SK-N-SH treated with all-trans-retinoic acid at 6 μM for 48 hours (cell line): ENCODE data around the gene C11orf58.

Experiments used
- ATAC-seq: fragments of 200-7000 bp; cut with Tn5 transposase; 3 replicates; pipeline ENCODE4 v1.9.1; 2020; ENCODE audit warnings: mild to moderate bottlenecking, moderate library complexity
- ARNTL ChIP-seq: fragments of 450-650 bp; formaldehyde crosslinking; IDR thresholded peaks from 2 replicates; pipeline ENCODE4 v1.5.0; 2020; ENCODE audit warnings: low read depth, mild to moderate bottlenecking, moderate library complexity, borderline replicate concordance
- BACH2 ChIP-seq: fragments of 250-450 bp; sonication (Bioruptor Pico); IDR thresholded peaks from 2 replicates; pipeline ENCODE4 v1.9.0; 2021; ENCODE audit warnings: mild to moderate bottlenecking, borderline replicate concordance
- CSRNP3 ChIP-seq: fragments of 250-450 bp; sonication (Bioruptor Pico); IDR thresholded peaks from 2 replicates; pipeline ENCODE4 v1.5.1; 2021; ENCODE audit warnings: mild to moderate bottlenecking, moderate library complexity
- ESRRG ChIP-seq: fragments of 250-450 bp; sonication (Bioruptor Pico); IDR thresholded peaks from 2 replicates; pipeline ENCODE4 v1.6.1; 2021; ENCODE audit warnings: mild to moderate bottlenecking
- GLIS3 ChIP-seq: fragments of 250-450 bp; sonication (Bioruptor Pico); IDR thresholded peaks from 2 replicates; pipeline ENCODE4 v1.5.0; 2020; ENCODE audit warnings: mild to moderate bottlenecking, moderate library complexity
- ISL1 ChIP-seq: fragments of 250-450 bp; sonication (Bioruptor Pico); IDR thresholded peaks from 2 replicates; pipeline ENCODE4 v2.1.2; 2022; ENCODE audit warnings: mild to moderate bottlenecking, moderate library complexity
- OSR1 ChIP-seq: fragments of 250-450 bp; sonication (Bioruptor Pico); IDR thresholded peaks from 2 replicates; pipeline ENCODE4 v1.8.0; 2022; ENCODE audit warnings: moderate library complexity, mild to moderate bottlenecking, inconsistent platforms
- PPARA ChIP-seq: fragments of 250-450 bp; sonication (Bioruptor Pico); IDR thresholded peaks from 2 replicates; pipeline ENCODE4 v1.5.0; 2020; ENCODE audit warnings: mild to moderate bottlenecking, borderline replicate concordance
- SNAI2 ChIP-seq: fragments of 250-450 bp; sonication (Bioruptor Pico); IDR thresholded peaks from 2 replicates; pipeline ENCODE4 v1.5.0; 2020; ENCODE audit warnings: mild to moderate bottlenecking, moderate library complexity
- TCF4 ChIP-seq: fragments of 250-450 bp; sonication (Bioruptor Pico); IDR thresholded peaks from 2 replicates; pipeline ENCODE4 v1.8.0; 2021; ENCODE audit warnings: mild to moderate bottlenecking, moderate library complexity, borderline replicate concordance
- TOX ChIP-seq: fragments of 250-450 bp; sonication (Bioruptor Pico); IDR thresholded peaks from 2 replicates; pipeline ENCODE4 v1.8.0; 2021; ENCODE audit warnings: mild to moderate bottlenecking, moderate library complexity, borderline replicate concordance
- TSHZ2 ChIP-seq: fragments of 250-450 bp; sonication (Bioruptor Pico); IDR thresholded peaks from 2 replicates; pipeline ENCODE4 v1.5.0; 2020; ENCODE audit warnings: mild to moderate bottlenecking, moderate library complexity
- ZC3H10 ChIP-seq: fragments of 250-450 bp; sonication (Bioruptor Pico); IDR thresholded peaks from 2 replicates; pipeline ENCODE4 v1.5.1; 2021; ENCODE audit warnings: mild to moderate bottlenecking, moderate library complexity
- ZFP3 ChIP-seq: fragments of 250-450 bp; sonication (Bioruptor Pico); IDR thresholded peaks from 2 replicates; pipeline ENCODE4 v1.5.0; 2020; ENCODE audit warnings: mild to moderate bottlenecking, moderate library complexity
- ZFP30 ChIP-seq: fragments of 450-650 bp; formaldehyde crosslinking; IDR thresholded peaks from 2 replicates; pipeline ENCODE4 v1.5.0; 2022; ENCODE audit warnings: mild to moderate bottlenecking, moderate library complexity
- ZNF565 ChIP-seq: fragments of 450-650 bp; formaldehyde crosslinking; conservative IDR thresholded peaks from 2 replicates; pipeline ENCODE4 v1.5.0; 2020; ENCODE audit warnings: low read depth, mild to moderate bottlenecking, moderate library complexity
- ZNF70 ChIP-seq: fragments of 450-650 bp; formaldehyde crosslinking; IDR thresholded peaks from 2 replicates; pipeline ENCODE4 v1.5.0; 2020; ENCODE audit warnings: mild to moderate bottlenecking, moderate library complexity
- ZNF8 ChIP-seq: fragments of 450-650 bp; formaldehyde crosslinking; IDR thresholded peaks from 2 replicates; pipeline ENCODE4 v1.5.0; 2020; ENCODE audit warnings: mild to moderate bottlenecking, moderate library complexity
- TF ChIP-seq, protein P1 (sequence below): fragments of 250-450 bp; sonication (Bioruptor Pico); IDR thresholded peaks from 2 replicates; pipeline ENCODE4 v1.5.1; 2020; ENCODE audit warnings: low read depth, mild to moderate bottlenecking, moderate library complexity
- TF ChIP-seq, protein P2 (sequence below): fragments of 250-450 bp; sonication (Bioruptor Pico); IDR thresholded peaks from 2 replicates; pipeline ENCODE4 v1.8.0; 2020; ENCODE audit warnings: mild to moderate bottlenecking, moderate library complexity, borderline replicate concordance
- TF ChIP-seq, protein P3 (sequence below): fragments of 250-450 bp; sonication (Bioruptor Pico); IDR thresholded peaks from 2 replicates; pipeline ENCODE4 v1.8.0; 2021; ENCODE audit warnings: low read depth, mild to moderate bottlenecking, moderate library complexity, borderline replicate concordance

Gene C11orf58

GRCh38 chr11:16713594-16713993 lies 24.9 kb upstream of the C11orf58 start:
- ATAC-seq: no peak
- TF ChIP-seq PPARA (CRISPR knock-in tag): no peak
- TF ChIP-seq TOX (CRISPR knock-in tag): no peak
- TF ChIP-seq TSHZ2: no peak
- no peak for TF ChIP-seq ZNF70
- TF ChIP-seq, protein P1, sequence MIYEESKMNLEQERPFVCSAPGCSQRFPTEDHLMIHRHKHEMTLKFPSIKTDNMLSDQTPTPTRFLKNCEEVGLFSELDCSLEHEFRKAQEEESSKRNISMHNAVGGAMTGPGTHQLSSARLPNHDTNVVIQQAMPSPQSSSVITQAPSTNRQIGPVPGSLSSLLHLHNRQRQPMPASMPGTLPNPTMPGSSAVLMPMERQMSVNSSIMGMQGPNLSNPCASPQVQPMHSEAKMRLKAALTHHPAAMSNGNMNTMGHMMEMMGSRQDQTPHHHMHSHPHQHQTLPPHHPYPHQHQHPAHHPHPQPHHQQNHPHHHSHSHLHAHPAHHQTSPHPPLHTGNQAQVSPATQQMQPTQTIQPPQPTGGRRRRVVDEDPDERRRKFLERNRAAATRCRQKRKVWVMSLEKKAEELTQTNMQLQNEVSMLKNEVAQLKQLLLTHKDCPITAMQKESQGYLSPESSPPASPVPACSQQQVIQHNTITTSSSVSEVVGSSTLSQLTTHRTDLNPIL (CRISPR knock-in tag): no peak
- no peak for TF ChIP-seq ZFP30
- TF ChIP-seq CSRNP3 (CRISPR knock-in tag): no peak
- no peak for TF ChIP-seq ZNF8 (CRISPR knock-in tag)
- no peak for TF ChIP-seq ISL1
- no peak for TF ChIP-seq ARNTL
- no peak for TF ChIP-seq ZFP3 (CRISPR knock-in tag)
- no peak for TF ChIP-seq ZC3H10 (CRISPR knock-in tag)

DNA sequence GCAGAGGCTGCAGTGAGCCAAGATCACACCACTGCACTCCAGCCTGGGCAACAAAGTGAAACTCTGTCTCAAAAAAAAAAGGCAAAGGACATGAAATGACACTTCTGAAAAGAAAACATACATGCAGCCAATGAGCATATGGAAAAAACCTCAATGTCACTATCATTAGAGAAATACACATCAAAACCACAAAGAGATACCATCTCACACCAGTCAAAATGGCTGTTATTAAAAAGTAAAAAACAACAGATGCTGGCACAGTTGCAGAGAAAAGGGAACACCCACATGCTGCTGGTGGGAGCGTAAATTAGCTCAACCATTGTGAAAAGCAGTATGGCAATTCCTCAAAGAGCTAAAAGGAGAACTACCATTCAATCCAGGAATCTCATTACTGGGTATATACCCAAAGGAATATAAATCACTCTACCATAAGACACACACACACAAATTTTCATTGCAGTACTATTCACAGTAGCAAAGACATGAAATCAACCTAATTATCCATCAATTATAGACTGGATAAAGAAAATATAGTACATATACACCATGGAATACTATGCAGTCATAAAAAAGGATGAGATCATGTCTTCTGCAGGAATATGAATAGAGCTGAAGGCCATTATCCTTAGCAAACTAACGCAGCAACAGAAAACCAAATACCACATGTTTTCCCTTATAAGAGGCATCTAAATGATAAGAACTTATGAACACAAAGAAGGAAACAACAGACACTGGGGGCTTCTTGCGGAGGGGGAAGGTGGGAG lies 15.7 kb upstream of the C11orf58 start:
- TF ChIP-seq, protein P2, sequence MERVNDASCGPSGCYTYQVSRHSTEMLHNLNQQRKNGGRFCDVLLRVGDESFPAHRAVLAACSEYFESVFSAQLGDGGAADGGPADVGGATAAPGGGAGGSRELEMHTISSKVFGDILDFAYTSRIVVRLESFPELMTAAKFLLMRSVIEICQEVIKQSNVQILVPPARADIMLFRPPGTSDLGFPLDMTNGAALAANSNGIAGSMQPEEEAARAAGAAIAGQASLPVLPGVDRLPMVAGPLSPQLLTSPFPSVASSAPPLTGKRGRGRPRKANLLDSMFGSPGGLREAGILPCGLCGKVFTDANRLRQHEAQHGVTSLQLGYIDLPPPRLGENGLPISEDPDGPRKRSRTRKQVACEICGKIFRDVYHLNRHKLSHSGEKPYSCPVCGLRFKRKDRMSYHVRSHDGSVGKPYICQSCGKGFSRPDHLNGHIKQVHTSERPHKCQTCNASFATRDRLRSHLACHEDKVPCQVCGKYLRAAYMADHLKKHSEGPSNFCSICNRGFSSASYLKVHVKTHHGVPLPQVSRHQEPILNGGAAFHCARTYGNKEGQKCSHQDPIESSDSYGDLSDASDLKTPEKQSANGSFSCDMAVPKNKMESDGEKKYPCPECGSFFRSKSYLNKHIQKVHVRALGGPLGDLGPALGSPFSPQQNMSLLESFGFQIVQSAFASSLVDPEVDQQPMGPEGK (CRISPR knock-in tag): no peak
- TF ChIP-seq SNAI2: no peak
- TF ChIP-seq, protein P1 (CRISPR knock-in tag): no peak
- no peak for TF ChIP-seq TCF4 (CRISPR knock-in tag)
- TF ChIP-seq OSR1 (CRISPR knock-in tag): no peak
- TF ChIP-seq ISL1: no peak
- no peak for TF ChIP-seq ZNF565 (CRISPR knock-in tag)
- TF ChIP-seq, protein P3, sequence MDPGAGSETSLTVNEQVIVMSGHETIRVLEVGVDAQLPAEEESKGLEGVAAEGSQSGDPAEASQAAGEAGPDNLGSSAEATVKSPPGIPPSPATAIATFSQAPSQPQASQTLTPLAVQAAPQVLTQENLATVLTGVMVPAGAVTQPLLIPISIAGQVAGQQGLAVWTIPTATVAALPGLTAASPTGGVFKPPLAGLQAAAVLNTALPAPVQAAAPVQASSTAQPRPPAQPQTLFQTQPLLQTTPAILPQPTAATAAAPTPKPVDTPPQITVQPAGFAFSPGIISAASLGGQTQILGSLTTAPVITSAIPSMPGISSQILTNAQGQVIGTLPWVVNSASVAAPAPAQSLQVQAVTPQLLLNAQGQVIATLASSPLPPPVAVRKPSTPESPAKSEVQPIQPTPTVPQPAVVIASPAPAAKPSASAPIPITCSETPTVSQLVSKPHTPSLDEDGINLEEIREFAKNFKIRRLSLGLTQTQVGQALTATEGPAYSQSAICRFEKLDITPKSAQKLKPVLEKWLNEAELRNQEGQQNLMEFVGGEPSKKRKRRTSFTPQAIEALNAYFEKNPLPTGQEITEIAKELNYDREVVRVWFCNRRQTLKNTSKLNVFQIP: no peak
- no peak for TF ChIP-seq TSHZ2
- TF ChIP-seq ESRRG (CRISPR knock-in tag): no peak
- no peak for TF ChIP-seq ZNF8 (CRISPR knock-in tag)
- TF ChIP-seq ARNTL: no peak
- no peak for TF ChIP-seq ZNF70
- TF ChIP-seq BACH2 (CRISPR knock-in tag): no peak
- no peak for TF ChIP-seq CSRNP3 (CRISPR knock-in tag)
- no peak for TF ChIP-seq ZFP30
- TF ChIP-seq TOX (CRISPR knock-in tag): no peak
- no peak for TF ChIP-seq GLIS3 (CRISPR knock-in tag)
- no peak for TF ChIP-seq ZFP3 (CRISPR knock-in tag)
- no peak for ATAC-seq
